GM18526 (cell line): ENCODE results near the gene CLDN24.

Experiments
- POLR2A ChIP-seq: IDR thresholded peaks from 3 replicates; pipeline ENCODE4 v1.6.1; 2011; ENCODE audit not compliant: insufficient read length; ENCODE audit errors: extremely low read depth

Gene CLDN24

DNA sequence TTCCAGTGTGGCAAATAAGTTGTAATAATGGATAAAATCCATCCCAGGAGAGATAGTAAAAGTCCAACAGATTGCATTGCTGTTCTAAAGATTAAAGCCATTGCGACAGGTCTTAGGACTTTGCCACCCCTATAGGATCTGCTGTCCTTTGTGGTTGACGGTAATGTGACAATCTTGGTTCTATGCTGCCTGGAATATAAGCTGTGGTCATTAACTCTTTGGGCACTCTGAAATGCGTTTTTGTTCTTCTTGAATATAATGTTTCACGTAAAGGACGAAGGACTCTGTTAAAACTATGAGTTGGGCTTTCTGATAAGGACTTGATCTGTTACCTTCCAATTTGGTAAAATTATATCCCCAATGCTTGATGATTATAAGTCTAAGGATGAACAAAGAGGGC is at the start of gene CLDN24:
Gene CLDN24 (minus strand): TSS at position 101 of the 400 bp plus-strand sequence. CDS start 0 bp downstream, at position 101.
- TF ChIP-seq POLR2A: no peak

DNA sequence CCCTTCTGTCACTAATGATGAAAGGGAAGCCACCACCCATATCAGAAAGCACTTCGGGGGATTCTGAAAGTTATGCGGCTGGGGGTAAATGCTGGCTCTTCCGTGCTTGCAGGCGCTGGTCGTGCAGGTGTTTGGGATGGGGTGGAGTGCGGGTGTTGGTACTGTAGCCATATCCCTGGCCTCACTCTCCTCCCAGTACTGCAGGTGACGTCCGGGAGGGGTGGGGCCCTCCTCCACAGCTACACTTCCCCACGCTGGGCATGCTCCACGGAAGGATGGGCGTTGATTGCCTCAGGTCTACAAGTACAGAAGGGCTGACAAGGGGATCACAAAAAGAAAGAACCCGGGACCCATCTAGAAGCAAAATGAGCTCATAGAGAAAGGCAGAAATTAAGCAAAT is 48.6 kb upstream of the CLDN24 start:
- TF ChIP-seq POLR2A: no peak

DNA sequence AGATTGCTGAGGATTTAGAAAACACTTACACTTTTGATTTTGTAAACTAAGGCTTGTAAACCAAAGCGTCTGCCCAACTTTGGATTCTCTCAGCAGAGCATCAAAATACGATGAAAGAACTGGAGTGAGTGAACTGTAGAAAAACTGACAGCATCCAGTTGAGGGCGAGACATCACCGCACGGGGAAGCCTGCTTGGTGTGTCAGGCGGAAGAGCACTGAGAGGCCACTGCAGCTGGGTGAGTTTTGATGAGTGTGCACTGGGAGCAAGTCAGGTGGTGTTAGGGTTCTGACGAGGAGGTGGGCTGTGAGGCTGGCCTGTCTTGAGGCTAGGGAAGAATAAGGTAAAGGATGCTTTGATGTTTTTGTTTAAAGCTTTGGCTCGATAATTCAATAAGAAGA is 46.8 kb upstream of the CLDN24 start:
- no peak for TF ChIP-seq POLR2A

GRCh38 chr4:183366206-183366835 is 44.1 kb upstream of the CLDN24 start:
- no peak for TF ChIP-seq POLR2A

GRCh38 chr4:183364025-183364424 is 41.8 kb upstream of the CLDN24 start:
- no peak for TF ChIP-seq POLR2A

DNA sequence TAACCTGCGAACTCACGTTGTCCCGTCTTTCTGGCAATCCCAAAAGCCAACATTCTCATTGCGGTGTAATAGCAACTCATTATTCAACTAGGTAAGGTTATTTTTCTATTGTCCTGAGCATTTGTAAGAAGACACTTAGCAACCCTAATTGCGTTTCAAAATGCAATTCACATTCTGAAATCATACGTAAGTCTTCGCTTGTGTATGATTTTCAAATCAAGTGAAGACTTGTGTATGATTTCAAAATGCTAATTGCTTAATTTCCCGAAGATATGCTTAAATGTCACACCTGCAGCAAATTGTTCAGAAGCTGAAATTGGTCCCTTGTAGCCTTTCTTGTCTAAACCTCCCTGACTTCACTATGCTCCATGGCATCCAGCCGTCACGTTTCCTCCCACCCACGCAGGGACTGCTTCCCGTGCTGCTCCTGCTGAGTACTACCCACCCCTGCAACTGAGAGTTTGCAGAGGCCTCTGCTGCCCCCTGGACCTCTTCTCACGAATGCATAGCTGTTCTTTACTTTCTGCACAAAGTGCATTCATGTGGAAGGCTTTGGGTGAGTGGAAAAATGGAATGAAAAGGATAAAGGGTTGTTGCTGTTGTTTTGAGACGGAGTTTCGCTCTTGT is 40.8 kb upstream of the CLDN24 start:
- TF ChIP-seq POLR2A: no peak

- no peak for TF ChIP-seq POLR2A
These were observed 39.8 kb upstream of the CLDN24 start for GRCh38 chr4:183362036-183362435.

DNA sequence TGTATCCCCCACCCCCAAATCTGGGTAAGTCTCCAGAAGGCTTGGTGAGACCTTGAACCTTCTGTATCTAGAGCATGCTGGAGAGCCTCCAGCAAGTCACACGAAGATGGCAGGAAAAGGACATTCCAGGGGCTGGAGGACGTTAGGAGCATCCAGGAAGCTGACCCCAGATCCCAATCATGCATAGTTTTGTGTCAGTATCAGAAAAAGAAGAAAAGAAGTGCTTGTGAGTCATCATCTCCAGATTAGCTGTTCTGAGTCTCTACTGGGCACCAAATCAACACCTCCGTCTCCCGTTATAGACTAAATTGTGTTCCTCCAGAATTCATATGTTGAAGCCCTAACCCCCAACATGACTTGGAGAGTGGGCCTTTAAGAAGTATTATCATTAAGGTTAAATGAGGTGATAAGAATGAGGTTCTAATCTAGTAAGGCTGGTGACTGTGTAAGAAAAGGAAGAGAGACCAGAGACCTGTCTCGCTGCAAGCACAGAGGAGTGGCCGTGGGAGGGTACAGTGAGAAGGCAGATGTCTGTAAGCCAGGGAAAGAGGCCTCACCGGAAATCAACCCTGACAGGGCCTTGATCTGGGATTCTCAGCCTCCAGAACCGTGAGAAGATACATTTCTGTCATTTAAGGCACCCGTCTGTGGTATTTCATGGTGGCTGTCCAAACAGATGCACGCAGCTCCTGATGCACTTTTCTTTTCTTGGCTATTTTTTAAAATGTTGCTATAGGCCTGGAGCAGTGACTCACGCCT is 38.1 kb upstream of the CLDN24 start:
- TF ChIP-seq POLR2A: no peak

DNA sequence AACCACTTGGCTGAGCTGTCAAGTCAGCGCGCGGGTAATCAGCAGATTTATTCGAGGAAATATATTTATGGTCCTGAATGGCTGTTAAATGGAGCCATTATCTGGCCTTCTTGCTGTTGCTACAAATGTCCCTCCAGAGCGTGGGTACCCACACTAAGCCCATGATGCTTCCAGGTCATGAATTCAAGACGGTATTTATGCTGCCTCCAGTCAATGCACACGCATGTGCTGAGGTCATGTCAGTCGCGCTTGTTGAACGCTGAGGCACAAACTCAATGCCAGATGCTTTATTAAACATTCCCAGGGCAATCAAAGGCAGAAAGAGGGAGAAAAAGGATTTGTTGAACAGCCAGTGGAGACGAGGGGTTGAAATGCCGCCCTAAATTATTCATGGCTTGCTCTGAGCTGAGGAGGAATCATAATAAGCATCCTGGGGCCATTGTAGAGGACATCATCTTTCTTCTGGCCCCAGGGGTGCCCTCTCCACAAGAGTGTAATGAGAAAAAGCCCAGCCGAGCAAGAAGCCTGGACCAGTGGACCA is 36.1 kb upstream of the CLDN24 start:
- TF ChIP-seq POLR2A: no peak

- no peak for TF ChIP-seq POLR2A
These were observed 34.9 kb upstream of the CLDN24 start for GRCh38 chr4:183356931-183357675.

- TF ChIP-seq POLR2A: no peak
These were observed 34.1 kb upstream of the CLDN24 start for GRCh38 chr4:183356173-183356830.

DNA sequence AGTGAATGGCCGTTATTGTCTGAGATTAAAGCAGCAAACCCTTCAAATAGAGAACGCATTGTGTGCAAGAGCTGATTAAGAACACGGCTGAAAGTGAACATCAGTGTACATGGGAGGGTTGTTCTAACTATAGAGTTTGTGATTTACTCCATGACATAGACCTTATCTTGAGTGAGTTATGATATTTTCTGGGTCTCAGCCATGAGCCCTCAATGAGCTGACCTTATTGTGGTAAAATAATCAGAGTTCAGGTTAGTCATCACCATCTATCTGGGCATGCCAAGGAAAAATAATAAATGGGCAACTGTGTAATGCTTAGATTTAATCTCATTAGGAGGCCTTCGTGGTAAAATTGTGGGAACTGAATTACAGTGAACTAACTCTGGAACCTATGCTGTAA is 33.2 kb upstream of the CLDN24 start:
- TF ChIP-seq POLR2A: no peak

DNA sequence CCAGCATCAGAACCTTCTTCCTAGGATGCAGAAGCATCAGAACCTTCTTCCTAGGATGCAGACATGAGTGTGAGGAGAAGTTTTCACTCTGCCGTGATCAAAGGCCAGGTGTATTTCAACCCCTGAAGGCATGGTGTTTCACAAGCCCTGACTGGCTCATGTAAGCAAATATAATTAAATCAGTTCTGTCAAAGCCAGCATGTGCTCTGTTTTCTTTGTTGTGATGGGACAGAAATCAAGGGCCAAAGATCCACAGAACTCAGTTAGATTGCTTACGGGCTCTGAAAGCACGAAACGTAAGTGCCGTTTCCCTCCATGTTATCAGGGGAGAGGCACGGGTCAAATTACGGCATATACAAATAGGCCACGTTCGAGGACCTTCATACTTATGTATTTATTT is 32.0 kb upstream of the CLDN24 start:
- no peak for TF ChIP-seq POLR2A

DNA sequence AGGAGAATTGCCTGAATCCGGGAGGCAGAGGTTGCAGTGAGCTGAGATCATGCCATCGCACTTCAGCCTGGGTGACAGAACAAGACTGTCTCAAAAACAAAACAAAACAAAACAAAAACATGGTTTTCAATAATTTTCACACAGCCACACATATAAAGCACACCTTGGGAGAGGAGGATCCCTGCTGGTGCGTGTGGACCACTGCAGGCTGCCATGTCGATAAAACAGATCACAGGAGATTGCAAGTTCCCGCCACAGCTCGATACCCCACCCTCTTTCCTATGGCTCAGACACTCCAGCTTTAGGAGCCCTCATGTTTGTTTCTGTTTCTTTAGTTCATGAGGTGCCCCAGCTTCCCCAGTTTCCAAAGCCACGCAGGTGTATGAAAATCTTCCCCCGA is 31.3 kb upstream of the CLDN24 start:
- no peak for TF ChIP-seq POLR2A

GRCh38 chr4:183352546-183352945 is 30.3 kb upstream of the CLDN24 start:
- no peak for TF ChIP-seq POLR2A
